Type B pancreatic cell (in vitro differentiated cells): ENCODE measurements around the gene GATC. TPM values are rescaled to one million over a fixed set of nuclear protein-coding genes. Genes with fewer than 3 reads are reported as not detected.

ENCODE experiments used
- DNase-seq: peaks from one replicate; pipeline ENCODE4 v3.0.0; 2021; ENCODE audit warnings: mixed read lengths; ENCODE audit not compliant: unreplicated experiment; ENCODE audit errors: extremely low spot score
- H3K27ac Mint-ChIP-seq: 2 replicates; pipeline ENCODE4 v1.8.0; 2021; ENCODE audit warnings: mild to moderate bottlenecking, mixed read lengths
- H3K27me3 Mint-ChIP-seq: 2 replicates; pipeline ENCODE4 v1.8.0; 2021; ENCODE audit warnings: mixed read lengths
- H3K36me3 Mint-ChIP-seq: 2 replicates; pipeline ENCODE4 v1.8.0; 2021; ENCODE audit warnings: mixed read lengths
- H3K4me1 Mint-ChIP-seq: one replicate; pipeline ENCODE4 v1.8.0; 2021; ENCODE audit warnings: mixed read lengths; ENCODE audit not compliant: unreplicated experiment
- H3K4me3 Mint-ChIP-seq: 2 replicates; pipeline ENCODE4 v1.8.0; 2021; ENCODE audit warnings: mild to moderate bottlenecking, mixed read lengths
- H3K9me3 Mint-ChIP-seq: 2 replicates; pipeline ENCODE4 v1.8.0; 2021; ENCODE audit warnings: mixed read lengths
- CTCF ChIP-seq: fragments of 200-600 bp; sonication (generic); conservative IDR thresholded peaks from 2 replicates; pipeline ENCODE4 v1.5.0; 2021; ENCODE audit warnings: antibody characterized with exemption, mild to moderate bottlenecking
- total RNA-seq: library from RNA; stranded (reverse); gene quantifications from 2 replicates; pipeline ENCODE4 v1.2.1, GENCODE V29; 2021; ENCODE audit warnings: low replicate concordance

Gene GATC
- total RNA-seq, 1 donor from 2014 or later, result 33.9 TPM

- DNase-seq, result no peak
- no peak for TF ChIP-seq CTCF
- Mint-ChIP-seq H3K9me3 (no peaks in the 10 kb centered on the region), H3K4me3 (peak overlapping the region; percentile 97), H3K36me3 (peaks cover 17% of the 10 kb centered on the region), H3K27ac (peak overlapping the region; percentile 87), H3K27me3 (no peaks in the 10 kb centered on the region), H3K4me1 (peaks cover 32% of the 10 kb centered on the region)
Measured at GRCh38 chr12:120468325-120468820, 22.1 kb downstream of the GATC start.

GRCh38 chr12:120468821-120469449, 22.7 kb downstream of the GATC start:
- TF ChIP-seq CTCF, result no peak
- H3K36me3 Mint-ChIP-seq, result peaks cover 17% of the 10 kb centered on the region
- peak overlapping the region; percentile 97 for H3K4me3 Mint-ChIP-seq
- no peaks in the 10 kb centered on the region for H3K27me3 Mint-ChIP-seq
- H3K9me3 Mint-ChIP-seq, result no peaks in the 10 kb centered on the region
- peak overlapping the region; percentile 87 for H3K27ac Mint-ChIP-seq
- DNase-seq, result peak; percentile 69
- H3K4me1 Mint-ChIP-seq, result peaks cover 35% of the 10 kb centered on the region

GRCh38 chr12:120469450-120470149, 23.4 kb downstream of the GATC start, which contains the start of gene SRSF9:
TSS of gene SRSF9 (minus strand) at chr12:120469748. CDS start at chr12:120469609, 139 bp downstream.
- peak; percentile 98 for DNase-seq
- Mint-ChIP-seq H3K4me1 (peaks cover 34% of the 10 kb centered on the region), H3K27me3 (no peaks in the 10 kb centered on the region), H3K27ac (peak within 1 kb of the TSS; percentile 87), H3K36me3 (peaks cover 13% of the 10 kb centered on the region), H3K4me3 (peak within 1 kb of the TSS; percentile 97), H3K9me3 (no peaks in the 10 kb centered on the region)
- TF ChIP-seq CTCF, result peak; percentile 92

- Mint-ChIP-seq H3K27me3 (no peaks in the 10 kb centered on the region), H3K4me3 (peak overlapping the region; percentile 97), H3K27ac (peak overlapping the region; percentile 87), H3K4me1 (peaks cover 38% of the 10 kb centered on the region), H3K36me3 (peaks cover 9% of the 10 kb centered on the region), H3K9me3 (no peaks in the 10 kb centered on the region)
- no peak for TF ChIP-seq CTCF
- DNase-seq, result no peak
Measured at GRCh38 chr12:120470150-120470784, 24.0 kb downstream of the GATC start.

- peaks cover 26% of the 10 kb centered on the region for H3K4me1 Mint-ChIP-seq
- peaks cover 4% of the 10 kb centered on the region for H3K36me3 Mint-ChIP-seq
- no peaks in the 10 kb centered on the region for H3K9me3 Mint-ChIP-seq
- no peak overlapping the region for H3K4me3 Mint-ChIP-seq
- DNase-seq, result no peak
- H3K27me3 Mint-ChIP-seq, result no peaks in the 10 kb centered on the region
- H3K27ac Mint-ChIP-seq, result peak overlapping the region; percentile 89
- TF ChIP-seq CTCF, result no peak
Measured at GRCh38 chr12:120472521-120472920, 26.3 kb downstream of the GATC start.
